HG03135 (cell line): ENCODE results near the gene EEF1A2.

Experiments
- ATAC-seq: cut with Tn5 transposase; IDR thresholded peaks from one replicate; pipeline ENCODE4 v1.9.1; 2021; ENCODE audit warnings: mild to moderate bottlenecking, moderate library complexity; ENCODE audit not compliant: unreplicated experiment

EEF1A2 gene

GRCh38 chr20:63471717-63471980 is 27.2 kb downstream of the EEF1A2 start:
- no peak for ATAC-seq

DNA sequence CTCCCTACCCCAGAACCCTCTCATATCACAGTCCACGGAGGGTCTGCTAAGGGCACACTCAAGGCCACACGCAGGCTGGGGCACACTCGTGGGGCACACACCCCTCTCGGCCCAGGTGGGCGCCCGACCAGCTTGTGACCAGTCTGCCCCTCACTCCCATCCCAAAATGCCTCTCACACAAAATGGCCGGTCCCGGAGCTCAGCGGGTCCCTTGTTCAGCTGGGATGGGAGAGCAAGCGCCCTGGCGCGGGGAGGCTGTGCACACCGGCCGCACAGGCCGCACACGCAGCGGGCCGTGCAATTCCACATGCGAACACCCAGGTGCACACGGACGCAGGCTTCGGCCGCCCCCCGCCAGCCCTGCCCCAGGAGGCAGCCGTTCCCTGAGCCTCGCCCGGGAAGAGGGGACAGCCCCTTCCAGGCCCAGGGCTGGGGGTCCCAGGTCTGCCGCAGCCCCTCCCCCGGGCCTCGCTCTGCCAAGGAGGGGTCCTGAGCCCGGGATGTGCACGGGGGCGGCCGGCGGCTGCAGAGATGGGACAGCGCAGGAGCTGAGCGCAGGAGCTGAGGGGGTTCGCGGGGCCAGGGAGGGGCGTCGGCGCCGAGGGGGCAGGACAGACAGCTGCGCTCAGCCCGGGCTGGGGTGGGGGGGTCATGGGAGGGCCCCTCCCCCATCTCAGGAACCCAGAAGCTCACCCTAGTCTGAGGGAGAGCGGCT is 27.7 kb downstream of the EEF1A2 start:
- no peak for ATAC-seq

DNA sequence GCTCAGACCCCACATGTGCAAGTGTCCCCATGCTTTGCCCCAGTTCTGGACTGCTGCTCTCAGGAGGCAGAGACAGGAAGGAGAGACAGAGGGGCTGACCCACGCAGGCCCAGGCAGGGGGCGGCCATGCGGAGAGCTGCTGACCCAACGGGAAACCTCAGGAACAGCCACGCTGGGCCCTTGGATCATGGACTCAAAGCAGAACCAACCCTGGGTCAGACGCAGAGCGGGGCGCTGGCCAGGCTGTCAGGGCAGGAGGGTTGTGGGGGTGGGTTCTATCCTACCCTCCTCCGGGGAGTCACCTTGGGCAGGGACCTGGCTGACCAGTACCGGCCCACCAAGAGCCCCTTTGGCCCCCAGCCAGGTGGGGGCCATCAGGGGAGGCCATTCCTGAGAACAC is 28.5 kb downstream of the EEF1A2 start:
- ATAC-seq: no peak

GRCh38 chr20:63469713-63470101 is 29.2 kb downstream of the EEF1A2 start:
- no peak for ATAC-seq

GRCh38 chr20:63469019-63469712 is 29.7 kb downstream of the EEF1A2 start:
- no peak for ATAC-seq

GRCh38 chr20:63468421-63468820 is 30.5 kb downstream of the EEF1A2 start:
- ATAC-seq: no peak

DNA sequence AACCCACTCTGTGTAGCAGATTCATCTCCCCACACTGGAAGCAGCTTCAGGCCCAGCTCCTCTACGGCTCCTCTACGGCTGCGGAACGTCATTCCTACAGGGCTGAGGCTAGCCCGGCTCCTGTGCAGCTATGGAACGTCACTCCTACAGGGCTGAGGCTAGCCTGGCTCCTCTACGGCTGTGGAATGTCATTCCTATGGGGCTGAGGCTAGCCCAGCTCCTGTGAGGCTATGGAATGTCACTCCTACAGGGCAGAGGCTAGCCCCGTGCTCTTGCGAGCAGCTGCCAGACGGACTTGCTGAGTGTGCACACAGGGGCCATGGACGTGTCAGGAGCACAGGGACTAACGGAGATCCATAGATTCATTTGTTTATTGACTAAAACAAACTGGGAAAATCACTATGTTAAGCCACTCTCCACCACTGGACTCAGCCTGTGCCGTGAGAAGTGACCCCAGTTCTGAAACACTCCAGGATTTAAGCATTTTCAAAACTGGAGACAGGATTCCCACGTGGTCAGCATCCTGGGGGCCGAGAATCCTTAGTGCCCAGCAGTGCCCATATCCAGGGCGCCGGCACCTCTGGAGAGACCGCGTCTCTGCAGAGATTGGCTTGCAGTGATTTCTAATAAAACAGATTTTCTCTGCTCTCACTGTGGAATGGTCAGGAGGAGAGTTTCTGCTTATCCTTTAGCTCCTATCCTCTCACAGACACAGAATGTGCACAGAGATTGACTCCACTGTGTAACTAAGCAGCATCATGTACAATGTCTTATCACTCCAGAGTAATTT is 31.4 kb downstream of the EEF1A2 start:
- ATAC-seq: no peak

- no peak for ATAC-seq
Measured at GRCh38 chr20:63466861-63467260, 32.0 kb downstream of the EEF1A2 start.

- ATAC-seq: no peak
Measured at GRCh38 chr20:63466250-63466825, 32.5 kb downstream of the EEF1A2 start.

DNA sequence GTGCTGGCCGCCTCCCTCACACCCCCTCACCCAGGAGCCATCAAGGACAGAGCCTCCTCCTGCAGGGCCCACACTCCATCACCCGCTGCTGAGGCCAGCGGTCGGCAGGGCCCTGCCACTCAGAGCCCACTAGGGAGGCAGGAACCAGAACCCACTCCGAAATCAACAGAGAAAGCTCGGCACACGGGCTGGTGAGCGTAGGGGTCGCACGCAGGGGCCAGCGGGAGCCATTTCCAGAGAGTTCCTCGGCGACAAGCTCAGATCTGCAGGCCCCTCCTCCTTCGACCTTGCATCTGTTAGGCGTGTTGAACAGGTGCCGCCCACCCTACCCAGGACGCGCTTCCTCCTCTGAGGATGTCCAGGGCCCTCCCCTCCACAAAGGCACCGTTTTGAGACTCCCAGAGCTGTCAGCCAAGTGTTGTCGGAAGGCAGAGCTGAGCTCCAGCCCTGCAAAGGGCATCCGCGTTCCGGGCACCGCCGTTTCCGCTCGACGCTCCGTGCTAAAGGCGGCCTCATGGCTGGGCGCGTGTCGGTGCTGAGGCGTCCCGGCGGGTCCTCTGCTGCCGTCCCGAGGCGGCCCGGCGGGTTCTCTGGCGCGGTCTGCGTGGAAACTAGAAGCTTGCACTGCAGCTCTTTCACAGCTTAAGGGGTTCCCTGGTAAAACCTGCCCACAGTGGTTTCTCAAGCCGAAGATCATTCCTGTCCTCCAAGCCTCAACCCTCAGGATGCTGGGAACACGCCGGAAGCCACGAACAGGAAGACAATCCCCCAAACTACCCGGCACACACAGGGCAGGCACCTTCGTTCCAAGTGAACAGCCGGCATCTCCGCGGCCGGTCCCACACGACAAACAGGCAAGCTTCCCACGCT is 33.3 kb downstream of the EEF1A2 start:
- ATAC-seq: no peak

DNA sequence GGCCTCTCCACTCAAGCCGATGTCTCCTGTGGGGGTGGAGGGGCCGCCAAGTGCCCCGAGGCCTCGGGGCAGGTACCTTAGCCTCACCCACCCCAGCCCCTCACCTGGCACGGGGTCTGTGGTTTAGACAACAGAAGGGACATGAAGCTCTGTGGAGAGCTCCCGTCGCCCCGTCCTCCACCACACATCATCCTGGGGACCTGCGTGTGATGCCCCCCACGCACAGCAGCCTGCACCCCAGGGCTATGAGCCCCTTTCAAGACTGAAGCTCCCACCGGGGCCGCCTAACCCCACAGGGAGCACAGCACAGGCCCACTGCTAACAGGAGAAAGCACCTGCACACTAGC is 34.6 kb downstream of the EEF1A2 start:
- no peak for ATAC-seq

- ATAC-seq: no peak
Measured at GRCh38 chr20:63463400-63464288, 35.2 kb downstream of the EEF1A2 start.

DNA sequence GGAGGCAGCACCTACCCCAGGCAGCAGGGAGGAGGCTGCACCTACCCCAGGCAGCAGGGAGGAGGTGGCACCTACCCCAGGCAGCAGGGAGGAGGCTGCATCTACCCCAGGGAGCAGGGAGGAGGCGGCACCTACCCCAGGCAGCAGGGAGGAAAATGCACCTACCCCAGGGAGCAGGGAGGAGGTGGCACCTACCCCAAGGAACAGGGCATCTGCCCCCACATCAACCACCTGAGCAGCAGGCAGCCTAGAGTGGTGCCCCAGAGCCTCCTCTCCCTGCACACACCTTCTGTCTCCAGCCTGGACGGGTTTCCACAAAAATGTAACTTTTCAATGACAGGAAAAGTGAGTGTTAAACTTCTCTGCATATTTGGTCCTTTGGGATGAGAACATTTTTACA is 36.6 kb downstream of the EEF1A2 start:
- no peak for ATAC-seq

DNA sequence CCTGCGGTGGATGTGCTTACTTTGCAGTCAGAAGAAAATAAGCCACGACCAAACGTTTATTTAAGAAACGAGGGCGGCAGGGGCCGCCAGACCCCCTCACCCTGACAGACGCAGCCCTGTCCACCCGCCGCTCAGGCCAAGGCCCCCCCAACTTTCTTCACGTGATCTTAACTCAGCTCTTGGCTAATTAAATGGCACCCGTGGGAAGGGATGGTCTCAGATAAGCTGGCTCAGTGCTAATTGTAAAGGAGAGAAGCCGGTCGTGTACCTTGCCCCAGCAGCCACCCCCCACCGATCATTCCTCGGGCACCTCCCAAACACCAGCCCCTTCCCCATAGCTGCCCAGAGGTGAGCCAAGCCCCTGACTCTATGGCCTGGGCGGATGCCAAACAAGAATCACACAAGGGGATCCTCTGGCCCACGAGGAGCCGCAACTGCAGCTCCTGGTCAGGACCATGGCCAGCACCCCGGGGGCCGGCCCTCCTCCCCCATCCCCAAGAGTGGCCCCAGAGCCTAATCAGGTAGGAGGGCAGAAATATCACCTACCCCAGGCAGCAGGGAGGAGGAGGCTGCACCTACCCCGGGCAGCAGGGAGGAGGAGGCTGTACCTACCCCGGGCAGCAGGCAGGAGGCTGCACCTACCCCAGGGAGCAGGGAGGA is 37.6 kb downstream of the EEF1A2 start:
- ATAC-seq: no peak

DNA sequence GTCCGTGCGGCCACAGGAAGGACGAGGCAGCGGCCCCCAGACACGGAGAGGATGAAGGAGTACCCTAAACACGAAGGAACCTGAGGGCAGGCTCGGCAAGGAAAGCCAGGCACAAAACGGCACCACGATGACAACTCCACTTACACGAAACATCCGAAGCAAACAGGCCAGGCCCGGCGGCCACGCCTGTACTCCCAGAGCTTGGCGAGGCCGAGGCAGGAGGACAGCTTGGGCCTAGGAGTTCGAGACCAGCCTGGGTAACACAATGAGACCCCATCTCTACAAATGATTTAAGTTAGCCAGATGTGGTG is 39.9 kb downstream of the EEF1A2 start:
- ATAC-seq: no peak

- no peak for ATAC-seq
Measured at GRCh38 chr20:63458170-63459069, 40.5 kb downstream of the EEF1A2 start.

DNA sequence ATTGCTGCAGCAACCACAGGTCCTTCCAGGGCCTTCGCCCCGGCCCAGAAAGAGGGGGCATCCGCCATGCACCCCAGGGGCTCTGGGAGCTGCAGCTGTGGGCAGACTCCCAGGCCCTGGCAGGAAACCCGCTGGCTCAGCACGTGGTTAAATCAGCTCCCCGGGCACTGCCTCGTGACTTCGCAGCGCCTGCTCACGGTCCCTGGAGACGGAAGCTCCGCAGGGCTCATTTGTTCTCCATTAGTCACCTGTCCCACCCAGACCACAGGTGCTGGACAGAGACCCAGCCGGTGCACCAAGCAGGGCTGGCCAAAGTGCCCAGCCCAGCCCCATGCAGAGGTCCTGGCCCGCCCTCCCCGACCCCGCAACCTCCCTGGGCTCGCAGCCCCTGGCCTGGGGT is 41.1 kb downstream of the EEF1A2 start:
- no peak for ATAC-seq

DNA sequence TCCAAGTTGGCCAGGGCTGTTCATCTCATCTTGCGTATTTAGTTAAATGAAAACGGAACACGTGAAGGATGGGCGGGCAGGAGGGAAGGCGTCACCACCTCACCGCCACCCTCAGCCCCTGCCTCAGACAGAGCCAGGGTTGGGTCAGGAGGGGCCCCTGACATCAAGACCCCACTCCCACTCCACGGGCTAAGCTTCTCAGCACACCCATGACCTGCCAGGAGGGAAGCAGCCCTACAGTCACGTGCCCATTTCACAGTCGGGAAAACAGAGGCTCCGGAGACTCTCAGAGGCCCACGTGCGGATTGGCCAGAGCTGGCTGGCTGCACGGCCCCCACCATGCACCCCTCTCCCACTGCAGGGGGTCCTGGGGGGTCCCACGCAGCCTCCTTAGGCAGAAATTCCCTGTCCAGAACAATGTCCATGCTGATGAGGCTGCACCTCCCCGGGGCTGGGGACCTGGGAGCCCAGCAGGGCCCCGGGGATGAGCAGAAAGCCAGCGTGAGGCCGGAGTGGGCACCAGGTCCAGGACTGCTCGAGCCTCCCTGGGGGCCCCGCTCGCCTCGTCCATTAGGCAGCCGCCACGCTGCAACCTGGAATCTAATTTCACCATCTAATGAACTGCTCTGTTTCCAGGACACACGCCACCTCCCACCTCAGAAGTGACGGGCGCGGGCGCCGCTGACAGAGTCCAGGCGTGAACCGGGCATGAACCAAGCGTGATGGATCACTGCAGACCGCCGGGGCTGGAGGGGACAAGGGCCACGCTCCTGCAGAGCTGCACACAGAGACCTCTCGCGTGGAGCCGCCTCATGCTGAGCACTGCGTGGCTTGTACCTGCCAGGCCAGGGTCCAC is 42.2 kb downstream of the EEF1A2 start:
- no peak for ATAC-seq
